CD4-positive, alpha-beta T cell treated with Interleukin-15 for 1 hour (primary cell): Measurements from ENCODE around the gene FEN1.

Experiments
- DNase-seq: peaks from one replicate; pipeline ENCODE4 v3.0.0-alpha.2; 2020

FEN1 gene

DNA sequence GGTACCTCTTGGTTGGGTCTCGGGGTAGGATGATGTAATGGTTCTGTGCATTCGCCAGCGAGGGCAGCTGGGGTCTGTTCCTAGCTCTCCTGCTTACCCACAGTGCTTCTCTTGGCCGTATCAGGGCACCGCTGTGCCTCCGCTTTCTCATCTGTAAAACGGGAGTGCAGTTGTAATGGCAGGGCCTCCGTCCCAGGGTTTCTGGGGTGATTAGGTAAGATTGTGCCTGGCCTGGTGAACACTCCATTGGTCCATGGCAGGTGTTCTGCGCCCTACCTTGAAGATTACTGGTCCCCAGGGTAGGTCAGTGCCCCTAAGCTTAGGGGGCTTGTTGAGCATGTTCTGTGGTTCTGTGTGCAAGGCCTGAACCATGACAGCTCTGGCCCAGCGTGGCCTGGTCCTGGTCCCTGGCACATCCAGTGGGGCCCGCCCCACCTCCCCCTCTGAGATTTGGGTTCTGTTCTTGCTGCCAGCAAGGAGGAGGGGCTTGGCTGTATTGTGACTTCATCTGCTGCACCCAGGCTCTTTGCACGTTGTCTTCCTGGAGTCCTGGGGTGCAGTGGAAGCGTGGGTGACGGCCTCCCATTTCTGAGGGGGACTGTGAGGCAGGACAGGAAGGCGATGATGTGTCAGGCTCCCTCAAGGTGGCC is 35.4 kb upstream of the FEN1 start:
- no peak for DNase-seq

DNA sequence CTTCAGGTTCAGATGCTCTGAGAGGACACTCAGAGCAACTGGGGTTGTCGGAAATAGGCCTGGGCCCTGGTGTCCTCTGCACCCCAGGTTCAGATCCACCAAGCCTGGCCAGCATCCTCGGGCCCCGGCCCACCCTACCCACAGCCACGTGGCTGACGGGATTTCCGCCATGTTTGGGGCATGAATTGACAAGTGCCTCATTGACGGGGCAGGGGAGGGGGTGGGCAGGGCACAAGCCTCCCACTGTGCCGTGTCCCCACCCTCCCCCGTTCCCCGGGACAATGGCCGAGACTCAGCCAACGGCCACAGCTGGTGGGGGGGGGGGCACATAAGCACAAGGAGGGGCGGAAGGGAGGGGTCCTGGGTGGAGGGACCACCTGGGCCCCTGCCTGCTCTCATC is 31.8 kb upstream of the FEN1 start:
- no peak for DNase-seq

DNA sequence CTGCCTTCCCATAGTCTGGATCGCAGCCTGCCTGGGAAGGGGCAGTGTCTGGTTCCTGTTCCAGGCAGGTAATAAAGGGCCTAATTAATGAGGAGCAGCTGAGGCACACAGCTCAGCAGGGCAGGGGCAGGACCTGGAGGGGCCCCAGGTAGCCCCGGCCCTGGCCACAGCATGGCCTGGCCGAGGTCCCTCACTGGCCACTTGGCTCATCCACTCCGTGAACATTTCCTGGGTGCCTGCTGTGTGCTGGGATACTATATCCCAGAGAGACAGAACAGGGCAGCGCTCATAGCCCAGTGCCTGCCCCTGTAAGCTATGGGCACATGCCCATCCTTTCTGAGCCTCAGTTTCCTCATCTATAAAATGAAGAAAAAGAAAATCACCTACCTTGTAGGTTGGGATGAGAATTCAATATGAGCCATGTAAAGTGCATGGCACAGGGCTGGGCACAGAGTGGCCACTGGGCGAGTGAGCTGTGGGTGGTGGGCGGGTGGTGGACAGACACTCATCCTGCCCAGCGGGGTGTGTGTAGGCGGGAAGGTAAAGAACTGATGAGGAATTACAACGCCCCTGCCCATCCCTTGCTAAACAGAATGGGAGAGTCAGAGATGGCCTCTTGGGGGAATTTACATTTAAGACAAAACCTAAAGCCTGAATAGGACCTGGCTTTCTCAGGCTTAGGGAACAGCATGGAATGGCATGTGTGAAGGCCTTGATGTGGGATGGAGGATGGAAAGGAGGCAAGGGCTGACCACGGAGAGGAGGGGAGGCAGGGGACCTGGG is 31.1 kb upstream of the FEN1 start:
- no peak for DNase-seq

DNA sequence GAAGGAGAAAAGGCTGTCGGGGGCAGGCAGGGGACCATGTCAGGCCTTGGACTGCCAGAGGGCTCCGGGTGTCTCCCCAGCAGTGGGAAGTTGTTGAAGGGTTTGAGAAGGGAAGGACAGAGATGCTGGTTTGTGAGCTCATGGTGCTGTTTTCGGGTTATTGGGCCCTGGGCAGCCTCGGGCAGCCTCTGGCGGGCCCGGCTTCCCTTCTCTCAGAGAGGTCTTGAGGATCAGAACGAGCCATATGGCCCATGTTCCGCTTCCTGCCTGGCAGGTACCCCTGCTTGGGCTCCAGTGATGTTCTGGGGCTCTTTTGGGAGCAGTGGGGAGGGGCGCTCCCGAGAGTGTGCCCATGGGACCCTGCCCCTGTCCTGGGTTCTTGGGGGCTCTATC is 30.5 kb upstream of the FEN1 start:
- DNase-seq: no peak

DNA sequence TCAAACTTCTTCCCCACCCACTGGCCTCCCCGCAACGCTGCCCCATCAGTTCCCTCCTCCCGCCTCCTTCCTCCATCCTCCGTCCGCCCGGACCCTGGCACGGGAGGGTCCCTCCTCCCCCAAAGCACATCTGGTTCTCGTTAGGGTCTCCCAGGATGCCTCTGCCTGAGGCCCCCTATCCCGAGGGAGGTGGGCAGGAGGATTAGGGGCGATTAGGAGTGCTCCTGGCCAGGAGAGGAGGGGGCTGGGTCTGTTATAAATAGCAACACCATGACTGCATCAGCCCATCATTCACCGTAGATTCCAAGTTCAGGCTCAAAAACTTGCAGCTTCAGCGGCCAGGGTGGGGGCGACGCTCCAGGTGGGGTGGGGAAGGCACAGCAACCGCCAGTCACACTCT is 29.9 kb upstream of the FEN1 start:
- DNase-seq: no peak

DNA sequence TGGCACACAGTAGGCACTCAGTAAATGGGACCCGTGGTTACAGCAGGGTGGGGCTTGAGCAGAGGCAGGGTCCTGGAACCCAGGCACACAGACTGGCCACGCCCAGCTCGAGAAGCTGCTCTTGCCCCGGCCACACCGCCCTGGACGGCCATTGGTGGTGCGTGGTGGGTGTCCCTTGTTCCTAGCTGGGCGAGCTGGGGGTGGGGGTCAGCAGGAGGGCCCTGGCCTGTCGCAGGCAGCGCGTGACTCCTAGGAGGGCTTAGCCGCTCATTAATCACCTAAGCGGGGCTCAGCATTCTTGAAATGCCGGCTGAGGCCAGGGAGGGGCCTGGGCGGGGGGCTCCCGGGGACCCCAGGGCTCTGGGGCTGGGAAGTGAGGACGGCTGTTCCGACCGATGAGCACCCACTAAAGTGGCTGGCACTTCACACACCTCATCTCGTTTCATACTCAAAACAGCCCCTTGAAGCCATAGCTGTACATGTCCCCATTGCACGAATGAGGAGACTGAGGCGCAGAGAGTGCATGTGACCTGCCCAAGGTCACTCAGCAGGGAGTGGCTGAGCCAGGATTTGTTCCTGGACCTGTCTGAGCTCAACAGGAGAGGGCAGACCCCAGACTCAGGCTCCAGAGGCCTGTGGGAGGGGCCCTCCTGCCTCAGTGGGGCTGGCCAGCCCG is 28.6 kb upstream of the FEN1 start:
- DNase-seq: no peak

DNA sequence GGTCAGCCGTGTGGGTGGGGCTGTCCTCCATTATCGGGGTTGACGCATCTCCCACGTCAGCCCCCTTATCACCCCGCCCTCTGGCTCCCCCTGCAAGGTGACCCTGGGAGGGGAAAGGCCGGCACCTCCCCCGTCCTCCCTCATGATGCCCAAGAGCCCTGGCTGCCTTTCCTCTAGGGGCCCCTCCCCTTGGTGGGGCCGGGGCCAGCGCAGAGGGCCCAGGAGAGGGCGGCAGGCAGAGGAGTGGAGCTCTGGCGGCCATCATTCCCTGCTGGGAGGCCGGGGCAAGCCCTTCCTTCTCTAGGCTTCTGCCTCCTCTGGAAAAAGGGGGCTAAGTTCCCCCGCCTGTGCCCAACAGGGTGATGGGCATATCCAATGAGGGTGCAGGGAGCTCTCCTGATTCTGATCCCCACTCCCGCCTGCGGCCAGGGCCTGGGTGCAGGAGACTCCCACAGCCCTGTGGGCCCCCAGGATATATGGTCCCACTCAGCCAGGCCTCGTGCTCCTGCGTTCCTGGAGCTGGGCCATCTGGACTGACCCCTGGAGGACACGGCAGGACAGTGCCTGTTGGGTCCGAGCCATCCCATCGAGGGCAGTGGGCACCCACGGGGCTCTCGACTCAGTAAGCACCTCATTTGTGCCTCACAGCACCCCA is 28.0 kb upstream of the FEN1 start:
- DNase-seq: no peak

DNA sequence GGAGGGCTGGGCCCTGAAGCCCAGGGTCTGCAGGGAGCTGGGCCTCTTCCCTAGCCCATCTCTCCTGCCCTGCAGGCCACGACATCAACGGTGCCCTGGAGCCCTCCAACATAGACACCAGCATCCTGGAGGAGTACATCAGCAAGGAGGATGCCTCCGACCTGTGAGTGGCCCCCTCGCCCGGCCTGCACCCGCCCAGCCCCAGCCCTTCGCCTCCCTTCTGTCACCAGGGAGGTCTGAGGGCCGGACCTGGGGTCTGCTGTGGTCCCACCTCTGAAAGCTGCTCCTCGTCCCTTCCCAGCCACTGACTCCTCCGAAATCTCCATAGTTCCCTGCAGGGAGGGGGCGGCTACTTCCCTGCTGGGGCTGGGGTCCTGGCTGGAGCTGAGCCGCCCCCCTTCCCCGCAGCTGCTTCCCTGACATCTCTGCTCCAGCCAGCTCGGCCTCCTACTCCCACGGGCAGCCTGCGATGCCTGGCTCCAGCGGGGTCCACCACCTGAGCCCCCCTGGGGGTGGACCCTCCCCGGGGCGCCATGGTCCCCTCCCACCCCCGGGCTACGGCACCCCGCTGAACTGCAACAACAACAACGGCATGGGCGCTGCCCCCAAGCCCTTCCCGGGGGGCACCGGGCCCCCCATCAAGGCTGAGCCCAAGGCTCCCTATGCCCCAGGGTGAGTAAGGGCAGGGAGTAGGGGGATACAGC is 27.0 kb upstream of the FEN1 start:
- DNase-seq: no peak

DNA sequence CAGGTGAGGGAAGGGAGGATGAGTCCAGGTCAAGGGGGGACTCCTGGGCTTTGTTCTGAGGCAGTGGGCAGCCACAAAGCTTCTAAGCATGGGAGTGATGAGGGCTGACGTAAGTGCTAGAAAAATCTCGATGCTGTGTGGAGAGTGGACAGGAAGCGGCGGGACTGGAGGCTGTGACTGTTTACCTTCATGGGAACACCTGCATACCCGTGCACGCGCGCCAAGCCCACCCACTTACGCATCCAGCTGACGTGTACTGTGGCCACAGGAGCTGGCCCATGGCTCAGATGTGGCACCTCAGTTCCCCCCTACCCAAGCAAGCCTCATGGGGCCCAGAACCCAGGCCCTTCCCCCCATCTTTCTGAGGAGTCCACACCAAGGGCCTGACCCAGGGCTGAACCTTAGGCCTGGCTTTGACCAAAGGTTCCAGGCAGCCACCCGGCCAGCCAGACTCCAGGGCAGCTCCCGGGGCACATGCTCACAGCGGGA is 26.3 kb upstream of the FEN1 start:
- no peak for DNase-seq

DNA sequence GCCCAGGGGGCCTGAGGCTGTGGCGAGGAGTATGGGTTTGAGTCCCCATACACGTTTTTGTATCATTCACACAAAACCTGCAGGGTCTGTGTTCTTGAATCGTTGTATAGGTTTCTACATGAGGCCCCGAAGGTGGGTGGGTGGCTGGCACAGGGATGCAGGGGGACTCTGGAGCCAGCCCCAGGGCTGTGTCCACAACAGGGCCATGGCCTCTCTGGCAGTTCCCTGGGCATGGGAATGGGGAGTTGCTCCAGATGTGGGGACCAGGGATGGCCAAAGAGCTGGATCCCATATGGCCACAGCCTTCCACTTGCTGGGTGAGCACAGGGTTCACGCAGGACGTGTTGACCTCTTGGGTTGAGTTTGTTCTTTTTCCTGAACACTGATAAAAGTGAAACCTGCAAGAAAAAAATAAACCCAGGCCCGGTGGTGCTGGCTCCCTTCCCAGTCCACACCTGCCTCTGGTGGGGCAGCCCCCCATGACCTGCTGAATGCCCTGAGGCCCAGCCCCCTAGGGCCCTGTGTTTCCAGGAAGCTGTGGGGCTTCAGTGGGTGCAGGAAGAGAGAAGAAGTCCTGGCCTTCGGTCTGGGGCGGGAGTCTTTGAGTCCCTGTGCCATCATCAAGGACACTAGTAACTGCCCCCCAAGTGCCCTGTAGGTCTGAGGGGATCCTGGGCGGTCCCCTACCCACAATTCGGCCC is 24.2 kb upstream of the FEN1 start:
- no peak for DNase-seq

DNA sequence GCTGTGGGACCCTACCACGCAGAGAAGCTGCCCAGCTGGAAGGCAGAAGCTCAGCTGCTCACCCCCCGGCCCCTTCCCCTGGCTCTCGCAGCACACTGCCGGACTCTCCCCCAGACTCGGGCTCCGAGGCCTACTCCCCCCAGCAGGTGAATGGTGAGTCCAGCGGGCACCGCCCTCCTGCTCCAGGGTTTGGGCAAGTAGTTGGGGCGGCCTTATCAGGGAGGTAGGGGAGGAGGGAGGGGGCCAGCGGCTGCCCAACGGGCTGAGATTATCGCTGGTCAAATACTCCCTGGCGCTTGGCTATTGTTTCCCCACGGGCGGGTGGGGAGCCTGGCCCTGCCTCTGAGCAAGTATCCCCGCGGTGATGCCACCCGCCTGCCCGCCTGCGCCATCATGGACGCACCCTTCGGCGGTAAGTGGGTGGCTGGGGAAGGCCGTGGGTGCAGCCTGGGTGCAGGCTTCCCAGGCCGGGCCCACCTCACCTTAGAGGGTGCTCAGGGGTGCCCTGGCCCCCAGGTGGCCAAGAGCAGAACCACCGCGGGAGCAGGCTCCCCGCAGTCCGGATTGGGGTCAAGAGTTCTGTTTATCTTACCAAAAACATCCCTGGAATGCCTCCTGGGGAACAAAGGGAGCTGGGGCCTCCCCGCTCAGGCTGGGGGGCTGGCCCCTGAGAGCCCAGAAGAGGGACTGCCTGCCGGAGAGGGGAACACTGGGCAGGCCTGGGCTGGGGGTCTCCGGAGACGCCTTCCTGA is 23.4 kb upstream of the FEN1 start:
- no peak for DNase-seq

DNA sequence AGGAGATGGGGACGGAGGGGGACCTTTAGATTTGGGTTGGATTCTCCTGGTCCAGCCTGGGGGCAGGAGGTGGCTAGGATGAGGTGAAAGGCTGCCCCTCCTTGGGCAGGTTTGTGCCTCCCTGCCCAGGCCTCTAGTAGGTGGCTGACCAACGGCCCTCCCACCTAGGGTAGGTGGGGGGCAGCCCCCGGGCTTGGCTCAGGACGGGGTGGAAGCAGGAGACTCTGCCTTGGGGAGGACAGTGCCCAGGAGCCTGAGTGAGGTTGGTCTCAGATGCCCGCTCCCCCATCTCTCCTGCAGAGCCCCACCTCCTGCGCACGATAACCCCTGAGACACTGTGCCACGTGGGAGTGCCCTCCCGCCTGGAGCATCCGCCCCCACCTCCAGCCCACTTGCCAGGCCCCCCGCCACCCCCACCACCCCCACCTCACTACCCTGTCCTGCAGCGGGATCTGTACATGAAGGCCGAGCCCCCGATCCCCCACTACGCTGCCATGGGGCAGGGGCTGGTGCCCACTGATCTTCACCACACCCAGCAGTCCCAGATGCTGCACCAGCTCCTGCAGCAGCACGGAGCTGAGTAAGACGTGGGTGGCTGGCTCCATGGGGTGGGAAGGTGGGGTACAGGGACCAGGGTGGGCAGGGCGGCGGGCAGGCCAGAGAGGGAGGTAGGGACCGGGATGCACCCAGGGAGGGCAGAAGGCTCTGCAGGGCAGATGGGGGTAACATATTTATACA is 22.6 kb upstream of the FEN1 start:
- no peak for DNase-seq

DNA sequence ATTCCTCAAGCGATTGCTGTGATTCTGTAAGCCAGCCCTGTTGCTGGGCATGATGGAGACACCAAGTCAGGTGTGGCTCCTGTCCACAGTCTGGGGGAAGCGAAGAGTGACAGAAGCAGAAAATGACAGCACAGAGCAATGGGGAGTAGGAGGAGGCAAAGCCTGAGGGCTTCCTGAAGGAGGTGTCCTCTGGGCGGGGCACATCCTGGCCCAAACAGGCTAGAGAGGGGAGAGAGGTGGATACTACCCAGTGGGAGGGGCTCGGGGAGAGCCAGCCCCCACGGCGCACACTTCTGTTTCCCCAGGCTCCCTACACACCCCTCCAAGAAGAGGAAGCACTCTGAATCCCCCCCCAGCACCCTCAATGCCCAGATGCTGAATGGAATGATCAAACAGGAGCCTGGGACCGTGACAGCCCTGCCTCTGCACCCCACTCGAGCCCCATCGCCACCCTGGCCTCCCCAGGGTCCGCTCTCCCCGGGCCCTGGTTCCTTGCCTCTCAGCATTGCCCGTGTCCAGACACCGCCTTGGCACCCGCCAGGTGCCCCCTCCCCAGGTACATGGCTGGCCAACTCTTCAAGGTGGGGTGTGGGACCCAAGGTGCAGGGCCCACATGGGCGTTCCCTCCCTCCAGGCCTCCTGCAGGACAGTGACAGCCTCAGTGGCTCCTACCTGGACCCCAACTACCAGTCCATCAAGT is 21.4 kb upstream of the FEN1 start:
- DNase-seq: no peak

DNA sequence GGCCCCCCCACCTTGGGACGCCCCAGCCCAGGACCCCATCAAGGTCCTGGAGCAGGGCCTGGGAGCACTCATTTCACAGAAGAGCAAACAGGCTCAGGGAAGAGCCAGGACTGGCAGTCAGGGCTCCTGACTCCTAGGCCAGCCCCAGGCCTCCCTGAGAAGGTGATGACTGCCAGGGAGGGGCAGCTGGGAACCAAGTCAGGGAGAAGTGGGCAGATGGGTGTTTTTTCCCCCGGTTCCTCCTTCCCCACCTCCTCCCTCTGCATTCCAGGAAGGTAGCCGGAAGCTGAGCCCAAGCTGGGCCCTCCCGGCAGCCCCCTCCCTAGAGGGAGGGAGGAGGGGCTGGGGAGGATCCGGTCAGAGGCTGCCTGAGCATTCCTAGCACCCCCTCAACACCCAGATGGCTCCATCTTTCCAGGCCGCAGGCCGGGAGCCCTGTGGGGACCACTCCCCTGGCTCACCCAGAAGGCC is 20.7 kb upstream of the FEN1 start:
- no peak for DNase-seq

DNA sequence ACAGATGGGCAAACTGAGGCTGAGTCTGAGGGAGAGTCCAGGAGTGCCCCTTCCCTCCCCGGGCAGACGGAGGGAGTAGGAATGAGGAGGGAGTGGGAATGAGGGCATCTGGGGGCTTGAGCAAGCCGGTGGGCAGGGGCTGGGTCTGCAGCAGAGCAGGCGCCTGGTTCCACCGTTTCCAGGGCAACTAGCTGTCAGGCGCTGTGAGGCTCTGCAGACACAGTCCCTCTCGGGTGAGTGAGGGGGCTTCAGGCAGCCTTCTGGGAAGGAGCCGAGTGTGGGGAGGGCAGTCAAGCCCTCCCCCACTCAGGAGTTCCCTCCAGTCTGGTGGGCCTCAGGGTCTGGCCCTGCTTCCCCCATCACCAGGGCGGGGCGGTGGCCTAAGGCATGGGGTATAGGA is 19.4 kb upstream of the FEN1 start:
- no peak for DNase-seq

DNA sequence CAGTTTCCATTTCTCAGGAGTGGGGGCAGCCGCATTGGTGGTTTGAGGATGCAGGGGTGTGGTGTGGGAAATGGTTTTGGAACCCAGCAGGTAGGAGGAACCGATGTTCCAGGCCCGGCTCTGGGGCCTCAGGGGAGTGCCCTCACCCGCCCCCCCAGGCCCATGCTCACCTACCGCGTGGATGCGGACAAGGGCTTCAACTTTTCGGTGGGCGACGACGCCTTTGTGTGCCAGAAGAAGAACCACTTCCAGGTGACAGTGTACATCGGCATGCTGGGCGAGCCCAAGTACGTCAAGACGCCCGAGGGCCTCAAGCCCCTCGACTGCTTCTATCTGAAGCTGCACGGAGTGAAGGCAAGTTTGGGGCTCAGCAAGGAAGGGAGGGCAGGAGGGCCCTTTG is 18.9 kb upstream of the FEN1 start:
- DNase-seq: no peak

DNA sequence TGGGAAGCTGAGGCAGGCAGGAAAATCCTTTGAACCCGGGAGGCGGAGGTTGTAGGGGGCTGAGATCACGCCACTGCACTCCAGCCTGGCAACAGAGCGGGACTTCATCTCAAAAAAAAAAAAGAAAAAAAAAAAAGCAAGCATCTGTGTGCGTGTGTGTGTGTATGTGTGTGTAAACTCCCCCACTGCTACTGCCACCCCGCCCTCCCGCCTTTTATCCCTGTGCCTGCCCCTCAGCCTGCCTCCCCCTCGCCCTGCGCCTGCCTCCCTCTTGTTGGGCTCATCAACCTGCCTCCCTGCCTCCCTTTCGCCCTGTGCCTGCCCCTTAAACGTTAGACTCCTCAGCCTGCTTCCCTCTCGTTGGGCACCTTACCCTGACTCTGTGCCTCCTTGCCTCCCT is 18.3 kb upstream of the FEN1 start:
- DNase-seq: no peak

DNA sequence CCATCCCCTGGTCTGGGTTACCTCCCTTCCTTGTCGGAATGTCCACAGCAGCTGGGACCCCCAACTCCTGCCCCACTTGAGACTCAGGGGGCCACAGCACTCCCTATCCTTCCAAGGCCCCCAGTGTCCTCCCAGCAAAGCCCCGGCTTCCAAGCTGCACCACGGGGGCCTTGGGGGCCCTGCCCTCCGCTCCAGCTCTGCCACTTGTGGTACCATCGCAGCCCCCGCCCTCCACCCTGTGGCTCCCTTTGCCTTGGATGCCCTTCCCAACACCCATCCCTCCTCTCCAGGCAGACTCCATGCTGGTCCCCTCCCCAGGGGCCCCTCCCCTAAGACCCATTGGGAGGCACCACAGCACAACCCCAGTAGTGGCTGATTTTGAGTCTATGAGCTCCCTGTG is 17.6 kb upstream of the FEN1 start:
- no peak for DNase-seq

DNA sequence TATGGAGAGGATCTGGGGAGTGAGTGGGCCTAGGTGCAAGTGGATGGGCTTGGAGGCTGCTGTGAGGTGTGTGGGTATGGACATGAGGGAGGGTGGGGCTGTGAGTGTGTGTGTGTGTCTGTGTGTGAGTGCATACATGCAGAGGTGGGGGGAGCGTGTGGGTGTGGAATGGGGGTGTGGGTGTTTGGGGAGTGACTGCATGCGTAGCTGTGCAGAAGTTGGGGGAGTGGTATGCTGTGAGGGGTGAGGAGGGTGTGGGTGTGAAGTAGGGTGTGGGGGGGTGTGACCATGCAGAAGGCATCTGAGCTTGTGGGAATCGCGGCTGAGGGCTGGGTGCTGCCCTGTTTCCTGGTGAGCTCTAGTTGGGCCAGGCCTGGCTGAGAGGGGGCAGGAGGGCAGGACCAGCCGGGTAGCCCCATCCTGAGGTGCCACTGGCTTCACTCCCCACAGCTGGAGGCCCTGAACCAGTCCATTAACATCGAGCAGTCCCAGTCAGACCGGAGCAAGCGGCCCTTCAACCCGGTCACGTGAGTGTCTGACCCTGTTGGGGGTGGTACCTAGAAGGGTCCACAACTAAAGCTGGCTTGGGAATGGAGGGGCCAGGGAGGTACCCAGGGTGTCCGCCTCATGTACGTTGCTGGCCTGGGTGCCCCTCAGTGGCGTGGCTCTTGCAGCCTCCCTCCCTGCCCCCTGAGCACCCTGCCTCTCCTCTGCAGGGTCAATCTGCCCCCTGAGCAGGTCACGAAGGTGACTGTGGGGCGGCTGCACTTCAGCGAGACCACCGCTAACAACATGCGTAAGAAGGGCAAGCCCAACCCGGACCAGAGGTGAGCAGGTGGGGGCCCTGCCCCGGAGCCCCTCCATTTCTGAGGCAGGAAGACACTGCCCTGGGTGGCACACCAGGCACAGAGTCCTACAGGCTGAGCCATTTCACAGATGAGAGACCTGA is 16.8 kb upstream of the FEN1 start:
- no peak for DNase-seq
